Nucleus accumbens (tissue), 56 donors: Measurements from ENCODE around the gene ITSN1.
A peak's percentile ranks its signal among the peaks of the same experiment; 100 is the strongest.
"Not testable (repeated sequence)": the region's sequence is repeated elsewhere in the genome, so short reads cannot be mapped to it uniquely, and the experiment has no call there.

Experiments
- DNase-seq, 56 donors: peaks; one replicate each; lab custom pipeline; 2025; lab: John Stamatoyannopoulos, UW

ITSN1 gene

GRCh38 chr21:33712022-33712803 is 69.9 kb downstream of the ITSN1 start:
- DNase-seq, result no peak

GRCh38 chr21:33721081-33721480 is 78.8 kb downstream of the ITSN1 start:
- DNase-seq, result no peak

- not testable (repeated sequence) for DNase-seq
Measured at GRCh38 chr21:33729139-33729538, 86.8 kb downstream of the ITSN1 start.

GRCh38 chr21:33729641-33730040 is 87.3 kb downstream of the ITSN1 start:
- no peak for DNase-seq

GRCh38 chr21:33731447-33731846 is 89.1 kb downstream of the ITSN1 start:
- no peak for DNase-seq

GRCh38 chr21:33732038-33732437 is 89.7 kb downstream of the ITSN1 start:
- no peak for DNase-seq

GRCh38 chr21:33733601-33734000 is 91.3 kb downstream of the ITSN1 start:
- no peak for DNase-seq

GRCh38 chr21:33734291-33734690 is 92.0 kb downstream of the ITSN1 start:
- DNase-seq, result no peak

GRCh38 chr21:33734818-33735217 is 92.5 kb downstream of the ITSN1 start:
- no peak for DNase-seq

GRCh38 chr21:33736569-33736968 is 94.3 kb downstream of the ITSN1 start:
- no peak for DNase-seq

GRCh38 chr21:33739701-33740100 is 97.4 kb downstream of the ITSN1 start:
- no peak for DNase-seq

GRCh38 chr21:33747420-33747819 is 105.1 kb downstream of the ITSN1 start:
- no peak for DNase-seq

- DNase-seq, result no peak
Measured at GRCh38 chr21:33748903-33749302, 106.6 kb downstream of the ITSN1 start.

- peak in 1 of 56 donors; percentile 9 for DNase-seq
Measured at GRCh38 chr21:33750017-33750416, 107.7 kb downstream of the ITSN1 start.

GRCh38 chr21:33751120-33751519 is 108.8 kb downstream of the ITSN1 start:
- DNase-seq, result no peak

GRCh38 chr21:33751533-33751932 is 109.2 kb downstream of the ITSN1 start:
- DNase-seq, result no peak

GRCh38 chr21:33752260-33752659 is 110.0 kb downstream of the ITSN1 start:
- DNase-seq, result no peak

- no peak for DNase-seq
Measured at GRCh38 chr21:33753886-33754285, 111.6 kb downstream of the ITSN1 start.

- peak in 1 of 56 donors; percentile 17 for DNase-seq
Measured at GRCh38 chr21:33754481-33754880, 112.2 kb downstream of the ITSN1 start.

- DNase-seq, result no peak
Measured at GRCh38 chr21:33755354-33755753, 113.1 kb downstream of the ITSN1 start.

- no peak for DNase-seq
Measured at GRCh38 chr21:33760641-33761440, 118.5 kb downstream of the ITSN1 start.
